ENCODE measurements around the gene MOG.
"Not testable (repeated sequence)": the region's sequence is repeated elsewhere in the genome, so short reads cannot be mapped to it uniquely, and the experiment has no call there.

Gene MOG

DNA sequence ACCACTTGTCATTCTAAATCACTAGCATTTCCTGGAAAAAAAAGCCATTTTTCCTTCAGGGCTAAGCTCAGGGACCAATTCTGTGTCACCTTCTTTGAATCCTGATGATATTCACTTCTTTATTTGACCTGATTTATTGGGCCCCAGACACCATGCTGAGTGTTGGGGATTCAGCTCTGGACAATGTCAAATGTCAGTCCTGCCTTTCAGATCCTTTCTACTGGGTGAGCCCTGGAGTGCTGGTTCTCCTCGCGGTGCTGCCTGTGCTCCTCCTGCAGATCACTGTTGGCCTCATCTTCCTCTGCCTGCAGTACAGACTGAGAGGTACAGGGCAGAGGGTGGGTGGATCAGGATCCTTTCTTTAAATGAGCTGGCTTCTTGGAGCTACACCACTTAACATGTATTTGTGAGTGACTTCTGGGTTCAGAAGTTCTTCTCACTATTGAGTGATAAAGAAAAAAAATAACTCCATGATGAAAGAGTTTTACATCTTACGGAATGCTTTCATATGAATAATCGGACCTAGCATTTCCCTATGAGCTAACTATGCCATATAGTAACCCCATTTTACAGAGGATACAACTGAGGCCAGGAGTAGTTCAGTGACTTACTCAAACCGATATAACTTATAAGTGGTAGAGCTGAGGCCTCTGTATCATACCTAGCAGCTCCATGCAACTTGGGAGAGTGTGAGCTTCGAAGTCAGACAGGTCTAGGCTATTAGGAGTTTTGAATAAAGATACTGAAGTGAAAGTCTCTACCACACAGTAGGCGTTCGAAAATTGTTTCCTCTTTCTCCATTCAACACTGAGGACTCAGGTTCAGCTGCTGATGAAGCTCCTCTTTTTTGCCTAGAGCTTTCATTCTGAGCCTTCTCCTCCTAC lies 9.3 kb downstream of the MOG start:
- TF ChIP-seq CTCF (IDR thresholded peaks at IDR 0.05; ENCODE audit: extremely low read depth, insufficient read depth, missing control alignments), result no peak
- in situ Hi-C loops (cut with MboI; ENCODE audit: low pct_unique_long_range_greater_than_20kb, low sequenced_read_pairs, unreplicated experiment), result no loop called here

GRCh38 chr6:29666826-29667130 lies 9.9 kb downstream of the MOG start:
- no peak for TF ChIP-seq CTCF (IDR thresholded peaks at IDR 0.05; ENCODE audit: extremely low read depth, insufficient read depth, missing control alignments)
- no peak for DNase-seq (ENCODE audit: low spot score)
- in situ Hi-C loops (cut with MboI; ENCODE audit: low pct_unique_long_range_greater_than_20kb, low sequenced_read_pairs, unreplicated experiment), result no loop called here

More for the DNA sequence above, 9.3 kb downstream of the MOG start:
- no peak for DNase-seq (ENCODE audit: low spot score)

- in situ Hi-C loops (cut with MboI; ENCODE audit: low pct_unique_long_range_greater_than_20kb, low sequenced_read_pairs, unreplicated experiment), result no loop called here
- TF ChIP-seq CTCF (IDR thresholded peaks at IDR 0.05; ENCODE audit: extremely low read depth, insufficient read depth, missing control alignments), result no peak
- no peak for DNase-seq (ENCODE audit: low spot score)
Measured at GRCh38 chr6:29667158-29667557, 10.3 kb downstream of the MOG start.

DNA sequence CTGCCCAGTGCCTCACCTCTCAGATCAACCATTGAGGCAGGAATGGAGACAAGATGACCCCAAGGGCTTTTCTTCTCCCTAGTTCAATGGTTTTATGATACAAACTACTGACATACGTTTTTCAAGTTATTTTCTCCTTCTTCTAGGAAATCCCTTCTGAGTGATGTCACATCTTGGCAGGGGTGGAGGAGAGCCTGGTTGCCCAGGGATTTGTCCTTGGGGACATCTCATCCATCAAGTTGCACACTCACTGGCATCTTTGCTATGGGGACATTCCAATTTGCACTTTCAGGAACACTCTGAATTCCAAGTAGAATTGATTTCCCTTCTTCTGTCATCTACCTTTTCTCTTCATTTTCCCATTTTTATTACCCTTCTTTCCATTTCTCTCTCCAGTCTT lies 14.1 kb downstream of the MOG start:
- TF ChIP-seq CTCF (IDR thresholded peaks at IDR 0.05; ENCODE audit: extremely low read depth, insufficient read depth, missing control alignments), result no peak
- in situ Hi-C loops (cut with MboI; ENCODE audit: low pct_unique_long_range_greater_than_20kb, low sequenced_read_pairs, unreplicated experiment), result no loop called here
- DNase-seq (ENCODE audit: low spot score), result no peak

- DNase-seq (ENCODE audit: low spot score); in situ Hi-C loops (cut with MboI; ENCODE audit: low pct_unique_long_range_greater_than_20kb, low sequenced_read_pairs, unreplicated experiment): not testable (repeated sequence)
Measured at GRCh38 chr6:29672116-29672515, 15.2 kb downstream of the MOG start.

DNA sequence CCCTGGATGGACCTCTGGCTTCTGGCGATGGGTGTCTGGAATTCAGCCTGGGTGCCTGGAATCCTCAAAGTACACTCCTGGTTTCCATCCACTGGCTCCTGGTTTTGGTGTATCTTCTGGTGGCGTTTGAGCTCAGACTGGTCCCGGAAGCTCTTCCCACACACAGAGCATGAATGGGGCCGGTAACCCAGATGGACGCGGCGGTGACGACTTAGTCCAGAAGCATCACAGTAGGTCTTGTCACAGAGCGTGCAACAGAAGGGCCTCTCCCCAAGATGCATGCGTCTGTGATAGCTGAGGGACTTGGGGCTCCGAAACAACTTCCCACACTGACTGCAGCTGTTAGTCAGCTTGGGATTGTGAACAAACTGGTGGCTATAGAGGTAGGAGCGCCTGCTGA lies 16.3 kb downstream of the MOG start:
- DNase-seq (ENCODE audit: low spot score), result no peak
- in situ Hi-C loops (cut with MboI; ENCODE audit: low pct_unique_long_range_greater_than_20kb, low sequenced_read_pairs, unreplicated experiment), result no loop called here
- TF ChIP-seq CTCF (IDR thresholded peaks at IDR 0.05; ENCODE audit: extremely low read depth, insufficient read depth, missing control alignments), result no peak

GRCh38 chr6:29674008-29674407 lies 17.1 kb downstream of the MOG start:
- in situ Hi-C loops (cut with MboI; ENCODE audit: low pct_unique_long_range_greater_than_20kb, low sequenced_read_pairs, unreplicated experiment), result no loop called here
- no peak for TF ChIP-seq CTCF (IDR thresholded peaks at IDR 0.05; ENCODE audit: extremely low read depth, insufficient read depth, missing control alignments)
- no peak for DNase-seq (ENCODE audit: low spot score)

Data from GM13977 (cell line).